Stimulated activated CD8-positive, alpha-beta memory T cell treated with anti-CD3 and anti-CD28 coated beads, Interleukin-15, amount 100 ng/mL, for 24 hours (primary cell): ENCODE data around the gene LMOD2.
"Not testable (repeated sequence)": the region's sequence is repeated elsewhere in the genome, so short reads cannot be mapped to it uniquely, and the experiment has no call there.

Experiments
- DNase-seq: peaks from one replicate; pipeline ENCODE4 v3.0.0-alpha.2; 2020; ENCODE audit warnings: low read depth

The LMOD2 gene

GRCh38 chr7:123655614-123656013 is at the start of gene LMOD2:
TSS of gene LMOD2 (plus strand) at chr7:123655866. CDS start at chr7:123655964, 98 bp downstream.
- no peak for DNase-seq

- no peak for DNase-seq
Measured at GRCh38 chr7:123607423-123607975, 48.2 kb upstream of the LMOD2 start.

GRCh38 chr7:123608991-123609882 is 46.4 kb upstream of the LMOD2 start:
- DNase-seq = no peak

- no peak for DNase-seq
Measured at GRCh38 chr7:123609883-123610239, 45.8 kb upstream of the LMOD2 start.

- DNase-seq = no peak
Measured at GRCh38 chr7:123612024-123612423, 43.6 kb upstream of the LMOD2 start.

- no peak for DNase-seq
Measured at GRCh38 chr7:123615344-123615743, 40.3 kb upstream of the LMOD2 start.

- DNase-seq = no peak
Measured at GRCh38 chr7:123616223-123616622, 39.4 kb upstream of the LMOD2 start.

- DNase-seq = no peak
Measured at GRCh38 chr7:123621707-123622106, 34.0 kb upstream of the LMOD2 start.

GRCh38 chr7:123622660-123623386 is 32.8 kb upstream of the LMOD2 start:
- no peak for DNase-seq

- DNase-seq = peak; percentile 29
Measured at GRCh38 chr7:123624527-123625183, 31.0 kb upstream of the LMOD2 start.

GRCh38 chr7:123625254-123625653 is 30.4 kb upstream of the LMOD2 start:
- DNase-seq = no peak

- no peak for DNase-seq
Measured at GRCh38 chr7:123627851-123628250, 27.8 kb upstream of the LMOD2 start.

GRCh38 chr7:123628829-123629228 is 26.8 kb upstream of the LMOD2 start:
- no peak for DNase-seq

- DNase-seq = no peak
Measured at GRCh38 chr7:123629281-123629680, 26.4 kb upstream of the LMOD2 start.

- no peak for DNase-seq
Measured at GRCh38 chr7:123632808-123633207, 22.9 kb upstream of the LMOD2 start.

- DNase-seq = no peak
Measured at GRCh38 chr7:123633553-123633952, 22.1 kb upstream of the LMOD2 start.

- not testable (repeated sequence) for DNase-seq
Measured at GRCh38 chr7:123634011-123634573, 21.6 kb upstream of the LMOD2 start.

- no peak for DNase-seq
Measured at GRCh38 chr7:123635551-123636359, 19.9 kb upstream of the LMOD2 start.

- no peak for DNase-seq
Measured at GRCh38 chr7:123637203-123637602, 18.5 kb upstream of the LMOD2 start.

- no peak for DNase-seq
Measured at GRCh38 chr7:123637878-123638277, 17.8 kb upstream of the LMOD2 start.

- DNase-seq = no peak
Measured at GRCh38 chr7:123639631-123640030, 16.0 kb upstream of the LMOD2 start.
